Upper lobe of left lung (tissue), 6 donors: Measurements from ENCODE around the gene PELI2. TPM values are rescaled to one million over a fixed set of nuclear protein-coding genes. Genes with fewer than 3 reads are reported as not detected.

ENCODE experiments used
- ATAC-seq, 2 donors: fragments of 200-7000 bp; cut with Tn5 transposase; one replicate each; pipeline ENCODE4 v1.9.1; 2022; ENCODE audit warnings: mild to moderate bottlenecking in 2 of 2, moderate library complexity in 2 of 2; ENCODE audit not compliant: low FRiP score in 2 of 2
- DNase-seq, 2 donors: peaks; one replicate each; pipeline ENCODE4 v3.0.0-alpha.2; 2019 to 2020
- H3K27ac ChIP-seq, 4 donors: fragments of 200-600 bp; sonication (generic); one replicate each; pipeline ENCODE4 v1.5.1; 2016 to 2019
- H3K27me3 ChIP-seq, 4 donors: fragments of 200-600 bp; sonication (generic); one replicate each; pipeline ENCODE4 v1.5.1; 2017 to 2019
- H3K36me3 ChIP-seq, 4 donors: fragments of 200-600 bp; sonication (generic); one replicate each; pipeline ENCODE4 v1.5.1; 2016 to 2019
- H3K4me1 ChIP-seq, 4 donors: fragments of 200-600 bp; sonication (generic); one replicate each; pipeline ENCODE4 v1.5.1; 2018 to 2019
- H3K4me3 ChIP-seq, 4 donors: fragments of 200-600 bp; sonication (generic); one replicate each; pipeline ENCODE4 v1.5.1; 2017 to 2019; ENCODE audit warnings: mild to moderate bottlenecking in 2 of 4, moderate library complexity in 1 of 4
- H3K9me3 ChIP-seq, 4 donors: fragments of 200-600 bp; sonication (generic); one replicate each; pipeline ENCODE4 v1.5.1; 2018 to 2019
- EP300 ChIP-seq, 4 donors: sonication (generic); formaldehyde crosslinking; IDR thresholded peaks; one replicate each; pipeline ENCODE4 v1.5.1; 2017; ENCODE audit warnings: antibody characterized with exemption in 4 of 4, control low read depth in 2 of 4
- POLR2A ChIP-seq, 4 donors: fragments of 450-650 bp; IDR thresholded peaks; one replicate each; pipeline ENCODE4 v1.5.1; 2016 to 2017; ENCODE audit warnings: antibody characterized with exemption in 4 of 4, mild to moderate bottlenecking in 2 of 4
- POLR2AphosphoS5 ChIP-seq, 2 donors: sonication (generic); formaldehyde crosslinking; IDR thresholded peaks; one replicate each; pipeline ENCODE4 v1.5.1; 2017; ENCODE audit warnings: antibody characterized with exemption in 2 of 2
- WGBS, 2 donors: methylation state at CpG; one replicate each; pipeline ENCODE4 v1.1.5; 2017 to 2018; 5-methylcytosine and 5-hydroxymethylcytosine counted together
- total RNA-seq, 6 donors: library from RNA; depleted of rRNA in 4 of 6; stranded (reverse); fragments of >200 nt in 4 of 6; gene quantifications; one replicate each; pipeline versions ENCODE4 v1.1.0 to v1.2.1, GENCODE V29; 2016 to 2021
- TF ChIP-seq, protein P1 (sequence below), 6 experiments: fragments of 450-650 bp in 4 of 6; fragments of 200-600 bp in 2 of 6; sonication (generic) in 2 of 6; IDR thresholded peaks; one replicate each; pipeline ENCODE4 v1.5.1; 2016 to 2019; ENCODE audit warnings: antibody characterized with exemption in 6 of 6
- donor health status: DM: no; HTN: no; CAD: no; lungs with moderate emphysema.
- donor health status: DM: no; HTN: yes; CAD: no; lungs with severe emphysema.

Gene PELI2
- total RNA-seq, 6 donors from 2014 or later: 9.0 to 21.6 (median 17.9) TPM

DNA sequence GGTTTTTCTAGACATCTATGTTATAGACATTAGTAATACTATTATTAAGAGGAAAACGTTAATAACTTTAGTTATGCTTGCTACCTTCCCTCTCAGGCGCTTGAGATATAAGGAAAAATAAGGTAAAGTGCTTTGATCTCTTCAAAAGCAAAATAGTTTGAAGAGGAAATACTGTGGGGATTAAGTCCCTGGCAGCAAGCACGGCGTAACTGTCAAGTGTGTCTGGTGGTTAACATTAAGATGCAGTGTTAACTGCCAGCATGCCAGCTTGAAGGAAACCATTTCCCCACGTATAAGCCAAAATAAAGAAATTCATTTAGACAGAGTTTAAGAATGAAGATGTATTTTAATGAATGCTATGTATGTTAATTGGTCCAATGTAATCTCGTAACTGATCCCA lies 31.8 kb downstream of the PELI2 start:
- no peaks in the 10 kb centered on the region for H3K27me3 ChIP-seq
- TF ChIP-seq POLR2AphosphoS5 (IDR thresholded peaks at IDR 0.05): no peak
- TF ChIP-seq, protein P1, sequence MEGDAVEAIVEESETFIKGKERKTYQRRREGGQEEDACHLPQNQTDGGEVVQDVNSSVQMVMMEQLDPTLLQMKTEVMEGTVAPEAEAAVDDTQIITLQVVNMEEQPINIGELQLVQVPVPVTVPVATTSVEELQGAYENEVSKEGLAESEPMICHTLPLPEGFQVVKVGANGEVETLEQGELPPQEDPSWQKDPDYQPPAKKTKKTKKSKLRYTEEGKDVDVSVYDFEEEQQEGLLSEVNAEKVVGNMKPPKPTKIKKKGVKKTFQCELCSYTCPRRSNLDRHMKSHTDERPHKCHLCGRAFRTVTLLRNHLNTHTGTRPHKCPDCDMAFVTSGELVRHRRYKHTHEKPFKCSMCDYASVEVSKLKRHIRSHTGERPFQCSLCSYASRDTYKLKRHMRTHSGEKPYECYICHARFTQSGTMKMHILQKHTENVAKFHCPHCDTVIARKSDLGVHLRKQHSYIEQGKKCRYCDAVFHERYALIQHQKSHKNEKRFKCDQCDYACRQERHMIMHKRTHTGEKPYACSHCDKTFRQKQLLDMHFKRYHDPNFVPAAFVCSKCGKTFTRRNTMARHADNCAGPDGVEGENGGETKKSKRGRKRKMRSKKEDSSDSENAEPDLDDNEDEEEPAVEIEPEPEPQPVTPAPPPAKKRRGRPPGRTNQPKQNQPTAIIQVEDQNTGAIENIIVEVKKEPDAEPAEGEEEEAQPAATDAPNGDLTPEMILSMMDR (IDR thresholded peaks at IDR 0.05): no peak
- TF ChIP-seq EP300 (IDR thresholded peaks at IDR 0.05): no peak
- TF ChIP-seq POLR2A (IDR thresholded peaks at IDR 0.05): no peak
- ATAC-seq (no peak), DNase-seq (no peak)
- no peaks in the 10 kb centered on the region for H3K36me3 ChIP-seq
- WGBS, 2 donors: 47 to 50% methylated on average over 6 of the region's 6 CpGs
- H3K9me3 ChIP-seq: no peaks in the 10 kb centered on the region
- H3K4me1 ChIP-seq: peaks cover 0 to 24% (median 8%) of the 10 kb centered on the region in 4 donors
- H3K27ac ChIP-seq: no peak overlapping the region
- H3K4me3 ChIP-seq: no peak overlapping the region

DNA sequence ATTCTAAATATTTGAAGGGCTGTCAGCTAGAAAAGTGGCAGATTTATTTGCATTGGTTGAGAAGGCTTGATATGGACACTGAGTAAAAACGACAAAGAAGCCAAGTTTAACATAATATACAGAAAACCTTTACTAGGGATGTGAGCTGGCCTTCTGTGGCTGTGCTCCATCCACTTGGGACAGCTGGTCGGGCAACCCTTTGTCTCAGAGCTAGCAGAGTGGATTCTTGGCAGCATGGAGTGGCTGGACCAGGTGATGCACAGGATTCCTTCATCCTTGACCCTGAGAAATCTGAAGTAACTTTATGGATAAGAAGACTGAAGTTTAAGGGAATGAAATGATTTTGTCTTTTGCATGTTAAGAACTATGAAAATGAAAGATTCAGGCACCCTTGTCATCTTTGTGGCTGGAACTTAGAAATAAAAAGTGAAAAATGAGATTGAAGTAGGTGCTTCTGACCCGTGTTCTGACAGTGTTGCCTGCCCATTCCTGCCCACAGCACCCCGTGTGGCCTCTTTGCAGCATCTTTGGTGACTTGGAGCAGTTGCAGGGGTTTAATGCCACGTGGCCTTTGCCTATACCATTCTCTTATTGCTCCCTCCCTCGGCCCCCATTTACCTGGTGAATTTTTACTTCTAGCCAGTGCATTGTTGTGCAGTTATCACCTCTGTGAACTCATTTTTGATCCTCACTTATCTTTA lies 32.6 kb downstream of the PELI2 start:
- Histone ChIP-seq H3K27ac (no peak overlapping the region), H3K4me3 (no peak overlapping the region), H3K9me3 (no peaks in the 10 kb centered on the region), H3K27me3 (no peaks in the 10 kb centered on the region), H3K4me1 (peaks cover 0 to 23% (median 6%) of the 10 kb centered on the region in 4 donors), H3K36me3 (no peaks in the 10 kb centered on the region)
- WGBS, 2 donors: 63 to 71% methylated on average over 6 of the region's 6 CpGs
- ATAC-seq: no peak
- TF ChIP-seq POLR2AphosphoS5 (IDR thresholded peaks at IDR 0.05) (no peak), EP300 (IDR thresholded peaks at IDR 0.05) (no peak)
- TF ChIP-seq, protein P1 (IDR thresholded peaks at IDR 0.05): no peak
- DNase-seq: no peak

DNA sequence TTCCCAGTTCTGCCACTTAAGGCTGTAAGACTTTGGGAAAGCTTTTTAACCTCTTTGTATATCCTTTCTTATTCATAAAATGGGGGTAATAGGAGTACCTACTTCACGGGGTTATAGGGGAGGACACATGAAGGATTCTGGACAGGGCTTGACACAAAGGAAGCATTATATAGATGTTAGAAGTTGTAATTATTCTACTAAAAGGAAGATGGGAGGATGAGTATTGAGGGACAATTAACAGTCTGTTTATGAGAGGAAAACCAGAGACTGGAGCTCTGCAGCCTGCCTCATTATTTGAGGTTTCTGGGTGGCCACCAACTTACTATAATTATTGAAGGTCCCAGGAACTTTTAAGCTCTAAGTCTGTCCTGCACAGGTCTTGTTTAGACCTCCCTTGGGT lies 34.0 kb downstream of the PELI2 start:
- H3K27me3 ChIP-seq: no peaks in the 10 kb centered on the region
- ATAC-seq (no peak), DNase-seq (no peak)
- H3K9me3 ChIP-seq: no peaks in the 10 kb centered on the region
- H3K27ac ChIP-seq: no peak overlapping the region
- H3K4me1 ChIP-seq: peaks cover 0 to 17% (median 5%) of the 10 kb centered on the region in 4 donors
- no peak overlapping the region for H3K4me3 ChIP-seq
- TF ChIP-seq POLR2A (IDR thresholded peaks at IDR 0.05) (no peak), EP300 (IDR thresholded peaks at IDR 0.05) (no peak), POLR2AphosphoS5 (IDR thresholded peaks at IDR 0.05) (no peak)
- TF ChIP-seq, protein P1 (IDR thresholded peaks at IDR 0.05): no peak
- H3K36me3 ChIP-seq: no peaks in the 10 kb centered on the region
- WGBS, 2 donors: 92 to 96% methylated on average over 1 of the region's 1 CpG

DNA sequence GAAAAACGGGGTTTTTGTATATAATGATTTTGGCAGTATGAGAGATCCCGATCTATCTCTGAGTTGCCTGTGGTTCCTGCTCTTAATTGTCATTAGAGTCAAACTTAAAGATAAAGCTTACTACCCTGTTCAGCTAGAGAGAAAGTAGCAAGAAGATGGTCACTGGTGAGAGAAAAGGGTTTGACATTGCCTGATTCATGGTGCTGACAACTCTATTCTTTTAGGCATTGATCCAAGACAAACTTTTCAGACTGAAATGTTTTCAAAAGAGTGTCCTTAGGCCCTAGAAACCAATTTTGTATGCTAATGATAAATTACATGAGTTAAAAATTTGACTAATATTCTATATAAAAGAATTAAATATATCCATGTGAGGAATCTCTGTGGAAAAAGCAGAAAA lies 35.1 kb downstream of the PELI2 start:
- DNase-seq (no peak), ATAC-seq (no peak)
- Histone ChIP-seq H3K27me3 (no peaks in the 10 kb centered on the region), H3K27ac (no peak overlapping the region), H3K4me1 (peaks cover 0 to 7% (median 5%) of the 10 kb centered on the region in 4 donors), H3K36me3 (no peaks in the 10 kb centered on the region), H3K9me3 (no peaks in the 10 kb centered on the region), H3K4me3 (no peak overlapping the region)
- TF ChIP-seq EP300 (IDR thresholded peaks at IDR 0.05) (no peak), POLR2A (IDR thresholded peaks at IDR 0.05) (no peak), POLR2AphosphoS5 (IDR thresholded peaks at IDR 0.05) (no peak)
- TF ChIP-seq, protein P1 (IDR thresholded peaks at IDR 0.05): no peak
- 88 to 89% methylated on average over 2 of the region's 2 CpGs for WGBS, 2 donors

DNA sequence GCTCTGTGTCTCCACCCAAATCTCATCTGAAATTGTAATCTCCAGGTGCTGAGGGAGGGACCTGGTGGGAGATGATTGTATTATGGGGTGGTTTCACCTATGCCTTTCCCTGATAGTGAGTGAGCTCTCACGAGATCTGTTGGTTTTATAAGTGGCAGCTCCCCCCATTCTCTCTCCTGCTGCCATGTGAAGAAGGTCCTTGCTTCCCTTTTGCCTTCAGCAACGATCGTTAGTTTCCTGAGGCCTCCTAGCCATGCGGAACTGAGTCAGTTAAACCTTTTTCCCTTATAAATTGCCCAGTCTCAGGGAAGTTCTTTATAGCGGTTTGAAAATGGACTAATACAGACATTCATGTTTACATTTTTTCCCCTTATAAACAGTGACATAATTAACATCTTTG lies 36.1 kb downstream of the PELI2 start:
- ATAC-seq (no peak), DNase-seq (no peak)
- TF ChIP-seq POLR2AphosphoS5 (IDR thresholded peaks at IDR 0.05) (no peak), POLR2A (IDR thresholded peaks at IDR 0.05) (no peak), EP300 (IDR thresholded peaks at IDR 0.05) (no peak)
- TF ChIP-seq, protein P1 (IDR thresholded peaks at IDR 0.05): no peak
- 75 to 90% methylated on average over 5 of the region's 5 CpGs for WGBS, 2 donors
- no peak overlapping the region for H3K4me3 ChIP-seq
- H3K36me3 ChIP-seq: no peaks in the 10 kb centered on the region
- H3K27ac ChIP-seq: no peak overlapping the region
- no peaks in the 10 kb centered on the region for H3K9me3 ChIP-seq
- peaks cover 0 to 7% (median 0%) of the 10 kb centered on the region in 4 donors for H3K4me1 ChIP-seq
- H3K27me3 ChIP-seq: no peaks in the 10 kb centered on the region
